ENCODE results near the gene RTN1.

Gene RTN1

GRCh38 chr14:59787045-59787674, 83.4 kb downstream of the RTN1 start:
- DNase-seq, result no peak

GRCh38 chr14:59785629-59786028, 84.9 kb downstream of the RTN1 start:
- DNase-seq, result no peak

- DNase-seq, result no peak
Observed at GRCh38 chr14:59782760-59783159, 87.8 kb downstream of the RTN1 start.

DNA sequence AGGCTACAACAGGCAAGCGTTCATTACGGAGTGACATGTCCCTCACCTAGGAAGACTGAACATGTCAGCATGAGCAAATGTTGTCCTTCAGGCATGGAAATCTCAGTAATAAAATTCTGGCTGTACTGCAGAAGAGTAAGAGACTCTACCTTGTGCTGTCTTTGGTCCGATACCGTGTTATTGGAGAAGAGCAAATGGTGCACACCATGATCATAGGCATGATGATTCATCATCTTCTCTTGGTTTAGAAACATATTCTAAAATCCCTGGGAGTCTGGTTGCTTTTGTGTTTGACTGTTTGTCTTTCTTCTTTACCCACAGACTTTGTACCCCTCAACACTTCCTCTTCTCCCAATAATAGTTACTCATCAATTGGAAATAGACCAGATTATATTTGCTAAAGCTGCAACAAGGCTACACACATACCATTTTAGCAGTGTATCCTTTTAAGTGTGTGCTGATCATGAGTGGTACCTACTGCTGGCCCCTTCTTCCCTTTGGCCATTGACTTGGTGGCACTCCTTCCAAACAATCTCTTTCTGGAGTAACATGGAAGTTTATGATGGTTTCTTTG, 93.5 kb downstream of the RTN1 start:
- DNase-seq, result no peak

DNA sequence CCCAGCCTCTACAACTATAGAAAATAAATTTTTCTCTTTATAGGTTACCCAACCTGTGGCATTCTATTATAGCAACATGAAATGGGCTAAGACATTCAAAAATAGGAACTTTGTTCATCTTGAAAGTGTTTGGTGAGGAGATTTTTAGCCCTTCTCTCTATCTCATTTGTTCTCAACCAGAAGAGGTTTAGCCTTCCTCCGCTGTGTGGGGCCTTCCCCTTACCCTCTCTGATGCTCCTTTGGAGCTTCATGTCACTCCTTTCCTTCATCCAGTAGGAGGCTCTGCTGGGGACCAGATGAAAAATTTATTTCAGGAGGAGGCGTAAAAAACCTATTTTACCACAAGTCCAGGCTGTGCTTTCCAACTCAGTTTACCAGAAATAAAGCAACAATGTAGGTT, 94.1 kb downstream of the RTN1 start:
- no peak for DNase-seq

- no peak for DNase-seq
Observed at GRCh38 chr14:59772233-59772632, 98.3 kb downstream of the RTN1 start.

- DNase-seq, result no peak
Observed at GRCh38 chr14:59771577-59771976, 99.0 kb downstream of the RTN1 start.

DNA sequence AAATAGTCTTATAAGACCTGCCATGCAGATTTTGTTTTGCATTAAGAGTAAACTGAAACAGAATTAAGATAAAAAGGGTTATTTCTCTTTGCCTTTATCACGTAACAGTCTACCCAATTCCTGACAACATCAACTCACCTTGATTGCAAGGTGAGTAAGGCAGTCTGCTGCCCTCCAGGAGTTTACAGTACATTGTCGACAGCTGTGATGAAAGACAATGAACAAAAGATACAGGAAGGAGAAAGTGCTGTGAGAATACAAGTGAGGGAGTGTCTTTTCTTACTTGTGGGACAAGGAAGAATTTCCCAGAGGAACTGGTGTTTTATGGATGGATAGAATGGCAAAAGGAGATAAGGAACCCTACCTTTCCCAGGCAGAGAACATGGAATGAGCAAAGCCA, 101.0 kb downstream of the RTN1 start:
- DNase-seq, result no peak

DNA sequence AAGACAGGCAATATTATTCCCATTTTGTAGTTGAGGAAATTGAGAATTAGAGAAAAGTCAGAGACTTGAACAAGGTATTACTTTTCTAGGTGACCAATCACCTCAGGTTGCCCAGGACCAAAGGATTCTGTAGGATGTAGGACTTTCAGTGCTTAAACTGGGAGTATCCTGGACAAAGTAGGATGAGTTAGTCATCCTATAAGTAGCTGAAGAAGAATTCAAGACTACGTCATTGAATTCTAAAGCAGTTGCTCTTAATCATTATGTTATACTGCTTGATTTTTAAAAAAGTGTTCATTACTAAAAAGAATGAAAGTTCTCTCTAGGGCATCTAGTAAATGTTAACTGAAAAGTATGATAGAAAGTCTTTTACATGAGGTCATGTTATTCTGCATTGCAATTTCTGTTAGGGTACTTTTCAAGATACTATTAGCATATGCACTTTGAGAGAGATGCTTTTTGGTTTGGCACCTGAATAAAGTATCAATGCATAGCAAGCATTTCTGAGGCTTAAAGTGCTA, 101.7 kb downstream of the RTN1 start:
- DNase-seq, result no peak

GRCh38 chr14:59761851-59762250, 108.7 kb downstream of the RTN1 start:
- DNase-seq, result no peak

DNA sequence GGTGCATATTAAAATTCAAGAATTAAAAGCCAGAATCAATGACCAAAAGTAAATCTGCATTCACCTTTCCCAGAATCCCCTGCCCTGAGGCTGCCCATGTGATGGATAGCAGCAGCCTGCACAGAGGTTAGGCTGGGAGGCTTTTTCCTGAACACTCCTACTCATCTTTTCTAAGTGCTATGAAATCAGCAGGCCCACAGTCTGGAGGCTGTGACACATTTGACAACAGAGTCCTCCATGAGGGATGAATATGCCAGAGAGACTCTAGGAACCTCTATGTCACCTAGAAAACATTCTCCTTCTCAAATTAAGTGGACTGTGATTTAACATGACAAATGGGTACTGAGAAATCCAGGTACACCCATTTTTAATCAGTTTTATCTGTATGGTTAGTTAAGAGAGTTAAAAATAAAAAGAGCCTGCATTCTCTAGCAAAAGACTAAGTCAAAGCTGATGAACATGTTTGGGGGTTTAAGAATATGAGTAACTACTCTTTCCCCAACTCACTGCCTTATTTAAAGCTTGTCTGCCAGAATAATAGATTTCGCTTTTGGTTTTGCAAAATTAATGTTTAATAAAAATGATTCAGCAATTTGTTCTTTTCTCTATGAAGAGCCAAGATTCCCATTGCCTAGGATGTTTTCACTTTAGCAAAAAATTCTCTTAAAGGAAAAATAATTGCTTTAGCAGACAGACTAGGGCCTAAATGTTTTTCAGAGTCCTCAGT, 115.0 kb downstream of the RTN1 start:
- DNase-seq, result no peak

- no peak for DNase-seq
Observed at GRCh38 chr14:59754256-59754655, 116.3 kb downstream of the RTN1 start.

DNA sequence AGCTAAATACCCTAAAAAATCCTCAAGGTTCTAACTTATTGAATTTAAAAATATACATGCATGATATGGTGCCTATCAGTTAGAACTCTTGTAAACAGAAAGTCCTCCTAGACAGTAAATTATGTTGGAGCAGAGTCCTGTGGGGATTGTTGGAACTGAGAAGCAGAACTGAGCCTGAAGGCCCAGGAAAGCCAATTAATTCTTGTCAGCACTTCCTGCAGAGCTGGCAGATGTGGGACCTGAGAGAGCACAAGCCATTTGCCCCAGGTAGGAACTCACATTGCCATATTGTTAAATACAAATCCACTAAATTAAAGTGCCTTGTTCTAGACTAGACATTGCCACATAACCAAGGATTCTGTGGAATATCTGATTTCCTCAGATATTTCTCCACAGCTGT, 117.1 kb downstream of the RTN1 start:
- no peak for DNase-seq

DNA sequence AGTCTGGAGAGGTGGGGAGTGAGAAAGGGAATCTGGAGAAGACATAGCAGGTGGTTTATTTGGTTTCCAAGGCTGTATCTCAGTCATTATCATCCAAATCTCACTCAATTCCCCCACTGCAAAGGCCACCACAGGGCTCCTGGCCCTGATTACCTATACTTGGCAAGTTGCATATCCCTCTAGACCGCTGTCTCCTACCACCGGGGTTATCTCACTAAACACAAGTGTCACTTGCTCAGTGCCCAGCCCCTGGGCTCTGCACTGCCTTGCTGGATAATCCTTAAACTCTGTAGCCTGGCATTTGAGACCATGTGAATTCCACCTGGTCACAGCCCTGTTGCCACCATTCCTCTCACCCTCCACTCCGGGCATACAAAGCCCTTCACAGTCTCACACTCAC, 119.0 kb downstream of the RTN1 start:
- no peak for DNase-seq

GRCh38 chr14:59739794-59740193, 130.8 kb downstream of the RTN1 start:
- no peak for DNase-seq

- DNase-seq, result no peak
Observed at GRCh38 chr14:59728304-59728703, 142.3 kb downstream of the RTN1 start.

- no peak for DNase-seq
Observed at GRCh38 chr14:59727073-59727661, 143.4 kb downstream of the RTN1 start.

- no peak for DNase-seq
Observed at GRCh38 chr14:59711080-59711479, 159.5 kb downstream of the RTN1 start.

GRCh38 chr14:59707778-59708561, 162.6 kb downstream of the RTN1 start:
- DNase-seq, result no peak

DNA sequence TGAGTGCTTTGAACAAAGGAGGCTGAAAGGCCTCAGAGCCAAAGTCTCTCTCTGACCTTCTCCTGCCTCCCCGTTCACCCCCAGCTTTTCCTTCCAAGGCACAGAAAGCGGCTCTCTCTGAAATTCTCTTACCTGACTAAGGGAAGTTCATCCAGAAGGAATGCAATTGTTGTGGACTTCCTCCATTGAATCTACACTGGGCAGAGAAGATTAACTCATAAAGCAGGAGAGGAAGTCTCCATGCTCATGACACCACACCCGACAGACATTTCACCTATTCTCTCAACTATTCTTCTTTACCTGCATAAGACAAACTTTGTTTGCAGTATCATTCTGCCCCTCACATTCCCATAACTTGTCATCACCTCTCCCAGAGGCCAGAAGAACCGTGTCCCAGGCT, 164.7 kb downstream of the RTN1 start:
- DNase-seq, result no peak

GRCh38 chr14:59705245-59705644, 165.3 kb downstream of the RTN1 start:
- no peak for DNase-seq

DNA sequence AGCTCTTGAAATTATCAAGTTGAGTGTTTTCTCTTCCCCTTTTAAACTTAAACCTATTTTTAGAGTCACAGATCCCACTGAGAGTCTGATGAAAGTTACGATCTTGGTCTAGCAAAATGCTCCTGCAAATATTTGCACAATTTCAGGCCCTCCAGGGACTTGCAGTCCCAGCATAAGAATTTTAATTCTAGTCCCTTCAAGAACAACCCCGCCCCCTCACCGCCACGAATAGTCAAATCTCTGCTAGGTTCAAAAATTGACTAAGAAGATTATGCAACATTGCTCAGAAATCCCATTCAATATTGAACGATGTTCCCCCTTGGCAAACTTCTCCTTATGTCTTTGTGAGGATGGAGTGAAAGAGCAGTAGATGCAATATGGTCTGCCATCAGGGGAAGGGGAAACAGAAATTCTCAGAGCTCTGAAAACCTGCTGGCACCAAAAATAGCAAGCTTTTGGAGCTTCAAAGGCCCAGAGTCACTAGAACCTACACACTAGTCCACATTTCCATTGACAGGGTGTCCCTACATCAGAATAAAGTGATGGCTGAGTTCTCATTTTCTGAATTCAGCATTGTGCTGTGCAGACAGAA, 166.4 kb downstream of the RTN1 start:
- DNase-seq, result no peak

DNA sequence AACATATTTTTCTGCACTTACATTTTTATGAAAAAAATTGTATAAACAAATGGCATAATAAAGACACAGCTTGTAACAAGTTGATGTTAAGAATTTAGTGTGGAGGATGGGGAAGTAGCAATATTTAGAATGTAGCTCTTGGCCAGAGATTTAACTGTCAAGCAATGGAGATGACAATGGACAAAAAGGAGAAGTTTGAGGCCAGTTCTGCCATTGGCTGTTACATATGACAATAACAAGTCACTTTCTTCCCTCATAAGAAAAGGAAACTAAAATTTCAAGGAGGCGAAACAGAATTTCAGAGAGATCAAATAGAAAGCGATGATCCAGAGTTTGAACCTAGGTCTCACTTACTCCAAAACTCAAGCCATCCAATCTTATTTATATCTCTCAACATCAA, 171.1 kb downstream of the RTN1 start:
- DNase-seq, result no peak
